Stimulated activated CD8-positive, alpha-beta memory T cell treated with anti-CD3 and anti-CD28 coated beads, Interleukin-12 subunit alpha, Interleukin-12 subunit beta, amount 100 ng/mL, for 24 hours (primary cell): ENCODE data around the gene SLC49A4.
"Not testable (repeated sequence)": the region's sequence is repeated elsewhere in the genome, so short reads cannot be mapped to it uniquely, and the experiment has no call there.

Experiments
- DNase-seq: peaks from one replicate; pipeline ENCODE4 v3.0.0-alpha.2; 2020; ENCODE audit errors: extremely low read depth

The SLC49A4 gene

GRCh38 chr3:122794779-122795673 lies at the start of gene SLC49A4:
Gene SLC49A4 (plus strand): TSS chr3:122795069. CDS start chr3:122795193, 124 bp downstream.
- DNase-seq: peak; percentile 49

- DNase-seq: no peak
Measured at GRCh38 chr3:122745369-122746021, 49.4 kb upstream of the SLC49A4 start.

GRCh38 chr3:122747295-122747694 lies 47.6 kb upstream of the SLC49A4 start:
- not testable (repeated sequence) for DNase-seq

- DNase-seq: no peak
Measured at GRCh38 chr3:122748347-122748746, 46.5 kb upstream of the SLC49A4 start.

- DNase-seq: no peak
Measured at GRCh38 chr3:122754929-122755328, 39.9 kb upstream of the SLC49A4 start.

GRCh38 chr3:122755491-122755890 lies 39.4 kb upstream of the SLC49A4 start:
- no peak for DNase-seq

GRCh38 chr3:122758877-122759560 lies 35.9 kb upstream of the SLC49A4 start:
- no peak for DNase-seq

- no peak for DNase-seq
Measured at GRCh38 chr3:122760453-122761271, 34.2 kb upstream of the SLC49A4 start.

- no peak for DNase-seq
Measured at GRCh38 chr3:122766430-122766829, 28.4 kb upstream of the SLC49A4 start.

- no peak for DNase-seq
Measured at GRCh38 chr3:122767540-122768372, 27.1 kb upstream of the SLC49A4 start.

GRCh38 chr3:122770521-122771202 lies 24.2 kb upstream of the SLC49A4 start:
- no peak for DNase-seq

- no peak for DNase-seq
Measured at GRCh38 chr3:122772827-122773226, 22.0 kb upstream of the SLC49A4 start.

GRCh38 chr3:122773944-122774509 lies 20.8 kb upstream of the SLC49A4 start:
- no peak for DNase-seq

- no peak for DNase-seq
Measured at GRCh38 chr3:122774564-122774963, 20.3 kb upstream of the SLC49A4 start.

GRCh38 chr3:122776675-122777468 lies 18.0 kb upstream of the SLC49A4 start:
- no peak for DNase-seq

- DNase-seq: no peak
Measured at GRCh38 chr3:122777563-122777962, 17.3 kb upstream of the SLC49A4 start.

- no peak for DNase-seq
Measured at GRCh38 chr3:122782804-122783203, 12.1 kb upstream of the SLC49A4 start.

GRCh38 chr3:122784436-122784835 lies 10.4 kb upstream of the SLC49A4 start:
- DNase-seq: no peak

GRCh38 chr3:122785231-122785630 lies 9.6 kb upstream of the SLC49A4 start:
- DNase-seq: no peak
